Inflammatory macrophage treated with lipopolysaccharide for 1 hour (primary cell): ENCODE results near the gene DHRS2.

Experiments
- DNase-seq, 2 donors: peaks; one replicate each; pipeline ENCODE4 v3.0.0-alpha.2; 2020 to 2022

The DHRS2 gene

DNA sequence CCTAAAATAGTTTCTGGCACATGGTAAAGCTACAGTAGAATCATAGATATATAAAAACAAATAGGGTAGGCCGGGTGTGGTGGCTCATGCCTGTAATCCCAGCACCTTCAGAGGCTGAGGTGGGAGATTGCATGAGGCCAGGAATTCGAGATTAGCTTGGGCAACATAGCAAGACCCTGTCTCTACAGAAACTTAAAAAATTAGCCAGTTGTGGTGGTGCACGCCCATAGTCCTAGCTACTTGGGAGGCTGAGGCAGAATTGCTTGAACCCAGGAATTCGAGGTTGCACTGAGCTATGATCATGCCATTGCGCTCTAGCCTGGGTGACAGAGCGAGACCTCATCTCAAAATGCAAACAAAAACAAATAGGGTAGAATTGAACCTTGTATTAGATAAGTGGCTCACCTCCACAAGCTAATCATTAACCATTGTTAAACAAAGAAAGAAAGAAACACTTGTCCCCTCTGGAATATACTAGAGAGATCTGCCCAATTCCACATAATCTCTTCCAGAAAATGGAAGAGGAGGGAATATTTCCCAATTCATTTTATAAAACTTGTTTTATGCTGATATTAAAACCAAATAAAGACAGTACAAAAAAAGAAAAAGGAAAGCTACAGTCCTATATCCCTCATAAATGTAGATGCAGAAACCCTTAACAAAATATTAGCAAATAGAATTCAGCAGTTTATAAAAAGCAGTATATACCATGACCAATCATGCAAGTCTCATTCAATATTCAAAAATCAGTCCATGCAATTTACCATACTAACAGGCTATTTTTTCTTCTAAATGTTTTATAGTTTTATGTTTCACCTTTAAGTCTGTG lies 22.7 kb upstream of the DHRS2 start:
- DNase-seq = no peak

- no peak for DNase-seq
Observed at GRCh38 chr14:23614395-23614828, 21.8 kb upstream of the DHRS2 start.

DNA sequence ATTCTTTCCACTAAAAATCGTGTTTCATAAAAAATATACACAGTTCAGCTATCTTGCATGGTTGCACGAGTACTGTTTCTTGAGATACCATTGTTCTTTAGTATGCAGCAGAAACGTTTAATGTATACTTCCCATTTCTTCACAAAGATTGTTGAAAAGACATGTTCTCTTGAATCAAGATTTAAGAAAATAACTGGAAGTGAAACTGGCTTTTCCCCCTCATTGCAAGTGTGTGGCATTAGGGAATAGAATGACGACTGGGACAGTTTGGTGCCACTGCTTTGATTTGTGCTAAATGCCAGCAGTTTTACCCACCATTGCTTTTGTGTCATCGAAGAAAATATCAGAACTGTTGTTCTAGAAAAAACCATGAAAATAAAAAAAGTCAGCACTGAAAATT lies 20.3 kb upstream of the DHRS2 start:
- DNase-seq = peak; percentile 64 to 66

DNA sequence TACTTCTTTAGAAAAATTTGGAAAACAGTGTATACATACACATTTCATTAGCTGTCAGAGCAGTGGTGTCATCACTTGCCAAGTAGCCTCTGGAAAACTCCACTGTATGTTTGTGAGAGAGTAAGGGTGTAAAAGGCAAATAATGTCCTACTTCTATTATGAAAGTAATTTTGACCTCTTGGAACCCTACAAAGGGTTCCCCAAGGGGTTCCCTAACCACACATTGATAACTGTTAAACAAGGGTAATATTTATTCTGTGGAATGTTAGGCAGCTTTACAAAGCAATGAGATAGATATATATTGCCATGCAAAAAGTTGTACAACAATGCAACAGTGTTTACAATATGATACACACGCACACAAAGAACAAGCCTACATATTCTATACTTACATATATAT lies 18.6 kb upstream of the DHRS2 start:
- DNase-seq = no peak

DNA sequence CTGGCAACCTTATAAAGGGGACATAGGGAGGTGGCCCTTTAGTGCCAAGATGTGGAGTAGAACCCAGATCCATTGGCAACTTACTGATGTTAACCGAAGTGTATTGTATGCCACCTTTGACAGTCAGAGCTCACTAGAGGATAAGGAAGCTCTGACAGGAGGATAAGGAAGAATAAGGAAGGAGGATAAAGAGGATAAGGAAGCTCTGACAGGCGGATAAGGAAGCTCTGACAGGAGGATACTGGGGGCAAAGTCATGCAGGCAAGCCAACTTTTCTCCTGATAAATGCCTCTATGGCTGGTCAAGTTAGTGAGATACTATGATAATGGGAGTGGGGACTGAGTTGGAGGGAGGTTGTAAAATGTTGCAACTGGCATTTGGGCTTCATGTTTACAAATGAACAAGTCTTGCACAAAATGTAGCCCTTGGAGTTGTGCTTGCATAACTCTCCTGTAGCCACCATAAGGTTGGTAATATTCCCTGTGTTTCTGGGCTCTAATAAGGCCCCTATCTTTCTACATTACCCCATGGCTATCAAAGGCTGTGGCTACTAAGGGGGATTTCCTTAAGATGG lies 17.7 kb upstream of the DHRS2 start:
- no peak for DNase-seq

DNA sequence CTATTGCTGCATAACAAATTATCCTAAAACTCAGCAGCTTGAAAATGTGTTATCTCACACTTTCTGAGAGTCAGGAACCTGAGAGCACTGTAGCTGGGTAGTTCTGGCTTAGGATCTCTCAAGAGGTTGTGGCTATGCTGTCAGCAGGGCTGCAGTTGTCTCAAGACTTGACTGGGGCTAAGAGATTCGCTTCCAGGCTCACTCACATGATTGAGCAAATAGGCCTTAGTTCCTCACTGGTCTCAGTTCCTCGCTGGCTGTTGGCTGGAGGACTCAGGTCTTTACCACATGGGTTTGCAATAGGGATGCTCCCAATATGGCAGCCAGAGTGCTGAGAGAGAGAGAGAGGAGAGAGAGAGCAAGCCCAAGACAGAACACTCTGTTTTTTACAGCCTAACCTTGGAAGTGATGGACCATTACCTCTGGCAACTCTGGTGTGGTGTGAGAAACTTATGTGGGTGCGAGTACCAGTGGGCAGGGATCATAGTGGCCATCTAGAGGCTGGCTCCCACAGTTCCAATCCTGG lies 15.9 kb upstream of the DHRS2 start:
- no peak for DNase-seq

DNA sequence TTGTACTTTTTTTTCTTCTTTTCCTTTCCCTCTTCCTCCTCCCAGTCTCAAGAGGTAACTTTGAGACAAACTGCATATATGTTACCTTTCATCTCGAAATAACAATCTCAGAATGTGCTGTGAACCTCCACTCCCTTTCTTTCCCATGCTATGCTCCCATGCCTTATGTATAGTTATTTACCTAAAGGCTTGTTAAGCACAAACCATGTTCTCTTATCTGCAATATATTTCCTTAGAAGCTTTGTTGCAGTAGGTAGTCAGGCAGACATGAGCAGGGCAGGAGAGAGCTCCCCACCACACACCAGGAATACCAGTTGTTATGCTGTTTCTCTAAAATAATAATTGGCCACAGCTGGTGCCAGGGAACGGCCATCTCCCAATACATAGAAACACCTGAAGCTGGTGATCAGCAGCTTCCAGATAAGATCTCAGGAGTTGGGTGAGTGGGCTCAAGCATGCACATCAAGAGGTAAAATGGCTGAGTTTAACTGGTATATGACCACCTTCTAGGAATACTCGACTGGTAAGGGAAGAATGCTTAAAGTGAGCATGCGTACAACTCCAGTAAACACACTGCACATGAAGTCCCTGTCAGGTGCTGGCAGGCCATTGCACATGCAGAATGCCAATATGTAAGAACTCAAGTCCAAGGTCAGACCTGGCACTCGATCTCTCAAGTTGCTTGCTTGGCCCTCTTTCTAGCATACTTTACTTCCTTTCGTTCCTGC lies 14.8 kb upstream of the DHRS2 start:
- no peak for DNase-seq

GRCh38 chr14:23621932-23622730 lies 14.0 kb upstream of the DHRS2 start:
- no peak for DNase-seq

DNA sequence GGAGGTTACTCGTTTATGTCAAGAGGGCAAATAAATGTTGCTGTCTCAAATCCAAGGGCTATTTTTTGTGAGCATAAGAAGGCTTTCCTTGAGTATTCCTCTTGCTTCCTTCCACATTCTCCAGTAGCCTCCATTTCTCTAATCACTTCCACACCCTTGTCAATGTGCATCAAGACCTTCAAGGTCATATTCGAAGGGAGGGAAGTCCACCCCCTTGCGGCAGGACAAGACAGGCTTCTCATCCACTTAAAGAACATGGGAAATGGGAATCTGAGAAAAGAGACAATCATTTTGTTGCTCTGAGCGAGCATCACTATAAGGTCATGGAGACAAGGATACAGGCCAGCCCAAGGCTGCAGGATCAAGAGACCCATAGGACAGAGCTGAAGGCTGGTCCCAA lies 13.2 kb upstream of the DHRS2 start:
- no peak for DNase-seq

GRCh38 chr14:23623962-23624361 lies 12.2 kb upstream of the DHRS2 start:
- DNase-seq = no peak

DNA sequence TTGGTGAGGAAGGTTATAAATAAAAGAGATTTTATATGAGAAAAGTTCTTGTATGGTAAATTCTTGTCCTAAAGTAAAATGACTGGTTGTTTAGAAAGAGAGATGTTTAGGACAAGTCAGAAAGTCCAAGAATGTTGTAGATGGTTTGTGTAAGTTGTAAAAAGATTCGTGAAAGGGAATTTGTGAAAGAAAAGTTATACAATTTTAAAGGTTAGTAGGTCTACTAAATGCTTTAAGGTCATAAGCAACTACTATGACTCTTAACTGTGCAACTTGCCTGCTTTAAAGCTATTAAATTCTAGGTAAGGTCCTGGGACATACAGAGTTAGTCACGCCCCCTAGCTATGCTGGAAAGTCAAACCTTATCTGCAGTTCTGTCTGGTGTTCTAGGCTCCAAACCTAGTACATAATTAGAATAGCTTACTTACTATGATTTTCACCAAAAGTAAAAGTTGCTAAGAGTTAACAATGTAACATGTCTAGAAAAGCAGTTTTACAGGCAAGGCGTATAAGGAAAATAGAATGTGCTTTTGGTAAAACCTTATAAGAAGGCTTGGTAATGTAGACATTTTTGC lies 11.2 kb upstream of the DHRS2 start:
- no peak for DNase-seq

GRCh38 chr14:23626946-23627345 lies 9.2 kb upstream of the DHRS2 start:
- no peak for DNase-seq

- no peak for DNase-seq
Observed at GRCh38 chr14:23627961-23628360, 8.2 kb upstream of the DHRS2 start.

GRCh38 chr14:23629204-23629603 lies 7.0 kb upstream of the DHRS2 start:
- DNase-seq = no peak

- DNase-seq = no peak
Observed at GRCh38 chr14:23629832-23630396, 6.2 kb upstream of the DHRS2 start.

DNA sequence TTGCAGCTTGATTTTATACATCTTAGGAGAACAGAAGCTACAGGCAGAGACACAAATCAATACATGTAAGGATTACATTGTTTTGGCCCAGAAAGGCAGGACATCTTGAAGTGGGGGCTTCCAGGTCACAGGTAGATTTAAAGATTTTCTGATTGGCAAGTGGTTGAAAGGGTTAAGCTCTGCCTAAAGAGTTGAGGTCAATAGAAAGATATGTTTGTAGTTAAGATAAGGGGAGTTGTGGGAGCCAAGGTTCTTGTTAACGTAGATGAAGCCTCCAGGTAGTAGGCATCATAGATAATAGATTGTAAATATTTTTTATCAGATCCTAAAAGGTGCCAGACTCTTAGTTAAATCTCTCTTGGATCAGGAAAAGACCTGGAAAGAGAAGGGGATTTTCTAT lies 5.5 kb upstream of the DHRS2 start:
- DNase-seq = no peak

DNA sequence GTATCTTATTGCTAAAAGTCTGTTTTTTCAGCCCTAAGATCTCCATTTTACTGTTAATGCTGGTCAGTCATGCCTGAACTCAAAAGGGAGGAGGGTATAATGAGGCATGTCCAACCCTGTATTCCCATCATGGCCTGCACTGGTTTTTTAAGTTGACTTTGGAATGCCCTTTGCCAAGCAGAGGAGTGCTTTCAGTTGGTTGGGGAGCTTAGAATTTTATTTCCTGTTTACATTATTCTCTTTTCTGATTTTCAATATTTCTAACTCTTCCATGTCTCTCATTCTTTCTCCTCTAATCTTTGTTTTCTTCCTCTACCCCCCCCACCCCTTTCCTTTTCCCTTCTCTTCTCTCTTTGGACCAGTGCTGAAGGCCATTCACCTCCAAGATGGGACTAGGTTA lies 4.9 kb upstream of the DHRS2 start:
- DNase-seq = no peak

- peak; percentile 40 to 75 for DNase-seq
Observed at GRCh38 chr14:23631702-23632460, 4.3 kb upstream of the DHRS2 start.

DNA sequence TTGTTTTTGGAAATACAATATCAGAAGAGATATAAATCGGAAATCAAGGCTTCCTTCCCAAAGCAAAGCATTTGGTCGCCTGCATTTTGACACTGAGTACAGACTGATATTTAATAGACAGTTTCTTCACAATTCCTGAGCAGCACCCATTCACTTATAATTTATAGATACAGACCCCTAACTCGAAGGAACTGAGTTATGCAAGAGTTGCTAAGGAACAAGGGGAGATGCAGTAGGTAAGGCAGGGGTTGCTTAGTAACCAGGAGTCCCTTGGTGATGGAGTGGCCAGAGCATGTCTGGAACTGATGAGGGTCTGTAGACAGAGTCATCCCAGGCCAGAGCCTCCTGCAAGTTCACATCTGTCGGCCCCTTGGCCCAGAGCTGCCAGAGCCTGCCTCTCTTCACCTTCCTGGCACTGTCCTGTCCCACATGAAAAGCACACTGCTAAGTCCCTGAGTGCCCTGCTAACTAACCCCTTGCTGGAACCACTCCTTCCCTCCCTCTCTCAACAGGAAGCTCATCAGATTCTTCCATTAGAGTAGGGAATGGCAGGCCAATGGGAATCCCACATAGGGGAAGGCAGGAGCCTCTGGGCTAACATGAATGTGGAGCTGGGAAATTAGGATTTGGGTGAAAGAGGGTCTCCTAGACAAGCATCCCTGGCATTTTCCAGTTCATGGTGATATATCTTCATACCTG lies 3.6 kb upstream of the DHRS2 start:
- DNase-seq = no peak

DNA sequence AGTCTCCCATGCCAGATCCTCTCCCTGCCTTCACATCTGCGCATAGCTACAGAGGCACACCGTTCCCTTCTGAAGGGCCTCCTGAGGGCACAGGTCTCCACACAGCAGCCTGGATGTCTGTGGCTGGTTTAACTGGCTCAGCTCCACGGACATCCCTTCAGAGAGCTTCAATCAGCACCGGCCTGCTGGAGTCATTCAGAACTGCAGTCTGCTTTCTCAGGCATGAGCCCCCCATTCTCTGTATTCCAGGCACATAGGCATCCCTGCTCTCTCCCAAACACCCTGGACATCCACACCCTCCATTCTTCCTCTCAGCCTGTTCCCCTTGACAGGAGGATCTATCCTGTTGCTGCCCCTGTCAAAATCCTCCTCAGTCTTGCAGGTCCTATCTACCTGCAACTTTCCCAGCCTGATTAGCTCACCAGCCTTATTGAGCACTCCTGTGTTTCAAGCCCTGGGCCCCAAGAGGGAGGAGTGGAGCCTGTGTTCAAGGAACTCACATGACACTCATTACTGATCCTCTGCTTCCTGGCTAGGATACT lies 2.9 kb upstream of the DHRS2 start:
- no peak for DNase-seq
